CD14-positive monocyte (primary cell): ENCODE data around the gene NELL1. TPM values are rescaled to one million over a fixed set of nuclear protein-coding genes. Genes with fewer than 3 reads are reported as not detected.

ENCODE experiments used
- DNase-seq, 3 donors: peaks; one replicate each; pipeline ENCODE4 v3.0.0-alpha.2; 2011 to 2022
- H2AFZ ChIP-seq: 2 replicates; pipeline ENCODE4 v1.6.0; 2012; ENCODE audit warnings: mild to moderate bottlenecking, low read depth, low read length, inconsistent platforms; ENCODE audit not compliant: insufficient read depth, poor library complexity, severe bottlenecking
- H3K27ac ChIP-seq, 2 donors: 1 replicate in 1 of 2; 2 replicates in 1 of 2; pipeline ENCODE4 v1.5.1; 2012 to 2013; ENCODE audit warnings: low read length in 2 of 2, control low read depth in 1 of 2, inconsistent platforms in 1 of 2, low read depth in 1 of 2, mild to moderate bottlenecking in 1 of 2
- H3K27me3 ChIP-seq, 2 donors: one replicate each; pipeline versions ENCODE4 v1.6.0 to v1.6.1; 2011 to 2013; ENCODE audit warnings: low read length in 2 of 2; ENCODE audit not compliant: control insufficient read depth in 2 of 2, insufficient read depth in 2 of 2
- H3K36me3 ChIP-seq, 2 donors: replicated peaks in 1 of 2; 1 replicate in 1 of 2; 2 replicates in 1 of 2; pipeline versions ENCODE4 v1.5.1 to v1.6.1; 2012 to 2013; ENCODE audit warnings: low read length in 2 of 2, control low read depth in 1 of 2, inconsistent platforms in 1 of 2, mild to moderate bottlenecking in 1 of 2; ENCODE audit not compliant: insufficient read depth in 2 of 2, control insufficient read depth in 1 of 2
- H3K4me1 ChIP-seq, 2 donors: 1 replicate in 1 of 2; 2 replicates in 1 of 2; pipeline versions ENCODE4 v1.5.1 to v1.6.1; 2012 to 2013; ENCODE audit warnings: low read length in 2 of 2, control low read depth in 1 of 2, inconsistent platforms in 1 of 2, mild to moderate bottlenecking in 1 of 2, moderate library complexity in 1 of 2; ENCODE audit not compliant: insufficient read depth in 2 of 2, control insufficient read depth in 1 of 2
- H3K4me2 ChIP-seq: replicated peaks from 2 replicates; pipeline ENCODE3; 2012; ENCODE audit warnings: low read length, moderate library complexity, mild to moderate bottlenecking; ENCODE audit not compliant: poor library complexity, severe bottlenecking; ENCODE audit errors: extremely low read depth
- H3K4me3 ChIP-seq, 3 experiments: fragments of 200-600 bp in 1 of 3; sonication (generic) in 1 of 3; replicated peaks in 1 of 3; 1 replicate in 2 of 3; 2 replicates in 1 of 3; pipeline ENCODE4 v1.5.1; 2011 to 2013; ENCODE audit warnings: low read length in 3 of 3, mild to moderate bottlenecking in 3 of 3, control low read depth in 2 of 3, low read depth in 2 of 3, inconsistent platforms in 1 of 3, moderate library complexity in 1 of 3
- H3K79me2 ChIP-seq: 2 replicates; pipeline ENCODE4 v1.6.0; 2012; ENCODE audit warnings: mild to moderate bottlenecking, control low read depth, inconsistent platforms, low read length, moderate library complexity; ENCODE audit not compliant: insufficient read depth
- H3K9ac ChIP-seq: 2 replicates; pipeline ENCODE4 v1.6.0; 2017; ENCODE audit warnings: low read length, mild to moderate bottlenecking; ENCODE audit not compliant: insufficient read depth, poor library complexity, severe bottlenecking
- H3K9me3 ChIP-seq, 2 donors: replicated peaks in 1 of 2; 1 replicate in 1 of 2; 2 replicates in 1 of 2; pipeline versions ENCODE4 v1.5.1 to v1.6.1; 2012 to 2013; ENCODE audit warnings: low read length in 2 of 2, control low read depth in 1 of 2; ENCODE audit not compliant: control insufficient read depth in 1 of 2, insufficient read depth in 1 of 2
- H4K20me1 ChIP-seq: 2 replicates; pipeline ENCODE4 v1.6.0; 2012; ENCODE audit warnings: mild to moderate bottlenecking, low read length, control low read depth, moderate library complexity; ENCODE audit not compliant: insufficient read depth
- H3K27ac Mint-ChIP-seq, 7 donors: one replicate each; pipeline ENCODE4 v1.8.0; 2020; ENCODE audit warnings: mild to moderate bottlenecking in 7 of 7, mixed read lengths in 7 of 7, moderate library complexity in 6 of 7, inconsistent platforms in 2 of 7
- H3K27me3 Mint-ChIP-seq, 3 donors: one replicate each; pipeline ENCODE4 v1.8.0; 2021 to 2022; ENCODE audit warnings: low read depth in 3 of 3, mild to moderate bottlenecking in 3 of 3, mixed read lengths in 3 of 3, moderate library complexity in 3 of 3, inconsistent platforms in 1 of 3
- H3K36me3 Mint-ChIP-seq, 2 donors: one replicate each; pipeline ENCODE4 v1.8.0; 2020; ENCODE audit warnings: mixed read lengths in 2 of 2, inconsistent platforms in 1 of 2, mild to moderate bottlenecking in 1 of 2
- H3K4me1 Mint-ChIP-seq: one replicate; pipeline ENCODE4 v1.8.0; 2020; ENCODE audit warnings: mild to moderate bottlenecking, mixed read lengths
- H3K4me3 Mint-ChIP-seq, 2 donors: one replicate each; pipeline ENCODE4 v1.8.0; 2020; ENCODE audit warnings: mild to moderate bottlenecking in 2 of 2, mixed read lengths in 2 of 2, moderate library complexity in 1 of 2
- H3K9me3 Mint-ChIP-seq, 7 donors: one replicate each; pipeline ENCODE4 v1.8.0; 2020 to 2022; ENCODE audit warnings: mixed read lengths in 7 of 7, mild to moderate bottlenecking in 6 of 7, moderate library complexity in 6 of 7, inconsistent platforms in 2 of 7
- CTCF ChIP-seq: fragments of 200-600 bp; IDR thresholded peaks from one replicate; pipeline ENCODE4 v1.8.0; 2022; ENCODE audit warnings: antibody characterized with exemption, mild to moderate bottlenecking
- WGBS: methylation state at CpG from one replicate; pipeline ENCODE4 v1.1.5; 2013; ENCODE audit warnings: missing lambda C conversion rate; ENCODE audit not compliant: insufficient coverage; 5-methylcytosine and 5-hydroxymethylcytosine counted together
- intact Hi-C, 2 donors: fragments of 100-400 bp; cut with micrococcal nuclease; formaldehyde crosslinking; loops; one replicate each; pipeline versions ENCODE4 v1.15.0 to v1.15.1; 2023
- polyA plus RNA-seq, 3 donors: library from polyadenylated mRNA; depleted of rRNA in 1 of 3; unstranded in 2 of 3; stranded (reverse) in 1 of 3; fragments of 300-500 nt in 2 of 3; fragments of >200 nt in 1 of 3; fragmentation: Illumina TruSeq in 2 of 3; gene quantifications; 1 replicate in 2 of 3; 2 replicates in 1 of 3; pipeline ENCODE4 v1.2.3, GENCODE V29; 2012 to 2021

NELL1 gene
- polyA plus RNA-seq, 3 donors = not detected

GRCh38 chr11:21257461-21257860 lies 588.1 kb downstream of the NELL1 start:
- H3K79me2 ChIP-seq = no peaks in the 10 kb centered on the region
- H4K20me1 ChIP-seq = no peaks in the 10 kb centered on the region
- Mint-ChIP-seq H3K27ac (no peak overlapping the region), H3K27me3 (no peaks in the 10 kb centered on the region), H3K9me3 (peaks cover 0 to 3% (median 0%) of the 10 kb centered on the region in 7 donors), H3K36me3 (no peaks in the 10 kb centered on the region), H3K4me3 (no peak overlapping the region), H3K4me1 (no peaks in the 10 kb centered on the region)
- H3K4me3 ChIP-seq = no peak overlapping the region
- TF ChIP-seq CTCF = no peak
- H3K9ac ChIP-seq = no peak overlapping the region
- no peak overlapping the region for H3K27ac ChIP-seq
- DNase-seq = no peak
- H3K36me3 ChIP-seq = no peaks in the 10 kb centered on the region
- H3K9me3 ChIP-seq = no peaks in the 10 kb centered on the region
- no peak overlapping the region for H3K4me2 ChIP-seq
- no peaks in the 10 kb centered on the region for H3K4me1 ChIP-seq
- H3K27me3 ChIP-seq = no peaks in the 10 kb centered on the region
- intact Hi-C loops = no loop called here
- no peak overlapping the region for H2AFZ ChIP-seq

GRCh38 chr11:21258414-21258813 lies 589.0 kb downstream of the NELL1 start:
- Mint-ChIP-seq H3K27ac (no peak overlapping the region), H3K4me3 (no peak overlapping the region), H3K4me1 (no peaks in the 10 kb centered on the region), H3K36me3 (no peaks in the 10 kb centered on the region), H3K9me3 (peaks cover 0 to 3% (median 0%) of the 10 kb centered on the region in 7 donors), H3K27me3 (no peaks in the 10 kb centered on the region)
- Histone ChIP-seq H3K27ac (no peak overlapping the region), H3K27me3 (no peaks in the 10 kb centered on the region), H3K9me3 (no peaks in the 10 kb centered on the region), H3K79me2 (no peaks in the 10 kb centered on the region), H3K36me3 (no peaks in the 10 kb centered on the region), H3K4me1 (no peaks in the 10 kb centered on the region), H3K9ac (no peak overlapping the region), H4K20me1 (no peaks in the 10 kb centered on the region), H3K4me3 (no peak overlapping the region), H2AFZ (no peak overlapping the region), H3K4me2 (no peak overlapping the region)
- TF ChIP-seq CTCF = no peak
- 100% methylated on average over 1 of the region's 2 CpGs for WGBS
- intact Hi-C loops = no loop called here
- no peak for DNase-seq
